Neural cell (in vitro differentiated cells): ENCODE measurements around the gene LY6G5C.

ENCODE experiments used
- CTCF ChIP-seq: fragments of 450-650 bp; IDR thresholded peaks from 2 replicates; pipeline ENCODE4 v1.5.1; 2014; ENCODE audit warnings: antibody characterized with exemption, mild to moderate bottlenecking, moderate library complexity; ENCODE audit not compliant: poor library complexity, severe bottlenecking
- EP300 ChIP-seq: fragments of 450-650 bp; conservative IDR thresholded peaks from 2 replicates; pipeline ENCODE4 v1.6.1; 2014; ENCODE audit warnings: antibody characterized with exemption, mild to moderate bottlenecking, moderate library complexity; ENCODE audit not compliant: poor library complexity, severe bottlenecking
- EZH2 ChIP-seq: fragments of 200-600, 300-800 bp; shearing (Covaris generic), sonication (generic); IDR thresholded peaks from 2 replicates; pipeline ENCODE4 v1.6.1; 2014; ENCODE audit warnings: antibody characterized with exemption, low read length, borderline replicate concordance, mild to moderate bottlenecking; ENCODE audit not compliant: insufficient read depth, poor library complexity, severe bottlenecking
- MXI1 ChIP-seq: fragments of 450-650 bp; conservative IDR thresholded peaks from 2 replicates; pipeline ENCODE4 v1.6.1; 2014; ENCODE audit warnings: antibody characterized with exemption, mild to moderate bottlenecking; ENCODE audit not compliant: poor library complexity, severe bottlenecking
- POLR2AphosphoS5 ChIP-seq: IDR thresholded peaks from 2 replicates; pipeline ENCODE4 v1.6.1; 2012
- REST ChIP-seq: IDR thresholded peaks from 2 replicates; pipeline ENCODE4 v1.6.1; 2012; ENCODE audit warnings: borderline replicate concordance
- SMC3 ChIP-seq: fragments of 450-650 bp; conservative IDR thresholded peaks from 2 replicates; pipeline ENCODE4 v1.6.1; 2014; ENCODE audit warnings: antibody characterized with exemption, mild to moderate bottlenecking, moderate library complexity; ENCODE audit not compliant: poor library complexity
- TAF1 ChIP-seq: IDR thresholded peaks from 2 replicates; pipeline ENCODE4 v1.6.1; 2012; ENCODE audit warnings: low read depth

- TF ChIP-seq MXI1: no peak
- no peak for TF ChIP-seq POLR2AphosphoS5
- no peak for TF ChIP-seq CTCF
- no peak for TF ChIP-seq REST
- TF ChIP-seq EP300: no peak
- no peak for TF ChIP-seq EZH2
- TF ChIP-seq SMC3: no peak
- no peak for TF ChIP-seq TAF1
Observed at GRCh38 chr6:31634969-31635575, 45.8 kb downstream of the LY6G5C start.
